ENCODE results near the gene RASD2. TPM values are rescaled to one million over a fixed set of nuclear protein-coding genes. Genes with fewer than 3 reads are reported as not detected.
A peak's percentile ranks its signal among the peaks of the same experiment; 100 is the strongest.

Gene RASD2
- total RNA-seq, 1 experiment from 2014 or later: 2.4 TPM

DNA sequence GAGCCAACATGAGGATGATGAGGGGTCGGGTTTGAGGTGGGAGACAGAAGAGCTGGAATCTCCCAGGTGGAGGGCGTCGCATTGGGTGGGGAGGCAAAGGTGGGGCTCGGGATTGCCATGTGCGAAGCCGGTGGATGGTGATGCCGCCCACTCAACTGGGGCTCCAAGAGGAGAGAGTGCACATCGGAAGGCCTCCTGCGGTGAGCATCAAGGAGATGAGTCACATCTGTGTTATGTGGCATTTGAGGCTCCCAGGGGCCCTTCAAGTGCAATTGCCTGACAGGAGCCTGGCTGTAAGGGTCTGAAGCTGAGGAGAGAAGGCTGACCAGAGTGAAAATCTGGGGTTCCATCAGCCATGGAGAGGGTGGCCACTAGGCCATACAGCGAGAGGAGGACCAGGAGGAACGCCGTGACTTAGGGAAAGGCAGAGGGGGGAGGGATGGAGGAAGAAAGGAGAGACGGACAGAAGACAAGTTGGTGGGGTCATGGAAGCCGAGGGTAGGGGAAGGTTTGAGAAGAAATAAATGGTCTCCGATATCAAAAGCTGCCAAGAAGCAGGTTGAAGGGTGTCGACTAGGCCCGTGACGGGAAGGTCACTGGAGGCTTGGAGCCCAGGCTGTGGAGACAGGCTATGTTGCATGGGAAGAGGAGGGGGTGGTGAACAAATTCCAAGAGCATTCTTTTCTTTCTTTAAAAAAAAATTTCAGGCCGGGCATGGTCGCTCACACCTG lies 21.3 kb downstream of the RASD2 start (continued):
- TF ChIP-seq, protein P1, sequence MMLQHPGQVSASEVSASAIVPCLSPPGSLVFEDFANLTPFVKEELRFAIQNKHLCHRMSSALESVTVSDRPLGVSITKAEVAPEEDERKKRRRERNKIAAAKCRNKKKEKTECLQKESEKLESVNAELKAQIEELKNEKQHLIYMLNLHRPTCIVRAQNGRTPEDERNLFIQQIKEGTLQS (IDR thresholded peaks at IDR 0.05): no peak
- TF ChIP-seq ZNF274 (IDR thresholded peaks at IDR 0.05; ENCODE audit: low read depth, low read length) (no peak), SRF (IDR thresholded peaks at IDR 0.05; ENCODE audit: low read depth) (no peak)

DNA sequence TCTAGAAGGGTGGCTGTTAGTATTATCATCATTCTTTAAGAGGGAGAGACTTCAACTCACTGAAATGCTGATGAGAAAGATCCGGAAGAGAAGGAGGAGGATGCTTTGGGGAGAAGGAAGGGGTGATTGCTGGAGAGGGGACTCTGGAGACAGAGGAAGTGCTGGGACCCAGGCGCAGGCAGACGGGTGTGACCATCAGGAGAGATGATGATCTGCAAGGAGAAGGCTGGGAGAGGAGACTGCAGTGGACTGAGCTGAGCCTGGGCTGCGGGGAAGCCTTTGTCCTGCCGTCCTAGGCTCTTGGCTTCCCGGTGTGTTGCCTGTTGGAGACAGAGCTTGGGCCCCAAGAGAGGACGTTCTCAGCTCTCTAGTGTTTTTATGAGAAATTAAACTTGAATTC lies 22.6 kb downstream of the RASD2 start:
- intact Hi-C loops (cut with micrococcal nuclease): no loop called here
- POLR2A ChIA-PET: no interaction called here
- H3K27ac ChIP-seq (ENCODE audit: low read depth, low read length): peak overlapping the region; percentile 89; the same call in 1 of the 2 replicates
- no peaks in the 10 kb centered on the region for H4K20me1 ChIP-seq (ENCODE audit: insufficient read depth)
- no peak overlapping the region for H3K4me3 ChIP-seq (replicated peaks in 1 of 2; ENCODE audit: low read depth in 1 of 2, low read length in 2 of 2)
- H2AFZ ChIP-seq (ENCODE audit: low read depth, low read length, poor library complexity, severe bottlenecking): no peak overlapping the region
- DNase-seq (ENCODE audit: low read depth, low spot score) (no peak), ATAC-seq (no peak)
- no TSS peak for BruUV-seq (replicated peaks)
- TF ChIP-seq CEBPB (IDR thresholded peaks at IDR 0.05; ENCODE audit: low read depth) (no peak), SRF (IDR thresholded peaks at IDR 0.05; ENCODE audit: low read depth) (no peak), EZH2phosphoT487 (IDR thresholded peaks at IDR 0.05; ENCODE audit: borderline replicate concordance) (no peak), RAD21 (IDR thresholded peaks at IDR 0.05; ENCODE audit: low read depth) (no peak), FOSL1 (IDR thresholded peaks at IDR 0.05; ENCODE audit: low read depth) (no peak), EZH2 (IDR thresholded peaks at IDR 0.05) (no peak), POLR2A (IDR thresholded peaks at IDR 0.05; ENCODE audit: borderline replicate concordance, extremely low read depth, insufficient read depth, insufficient read length) (no peak), SIN3A (IDR thresholded peaks at IDR 0.05; ENCODE audit: low read depth) (no peak), CBX3 (IDR thresholded peaks at IDR 0.05; ENCODE audit: low read depth) (no peak), POLR2AphosphoS5 (IDR thresholded peaks at IDR 0.05; ENCODE audit: low read depth, low read length) (no peak), SP1 (IDR thresholded peaks at IDR 0.05; ENCODE audit: low read depth) (no peak), ELF1 (IDR thresholded peaks at IDR 0.05; ENCODE audit: borderline replicate concordance, low read depth) (no peak), ZFX (IDR thresholded peaks at IDR 0.05) (no peak), YY1 (IDR thresholded peaks at IDR 0.05; ENCODE audit: extremely low read depth, insufficient replicate concordance, low read depth, low read length) (no peak), JUND (IDR thresholded peaks at IDR 0.05) (no peak), TCF7L2 (IDR thresholded peaks at IDR 0.05; ENCODE audit: borderline replicate concordance, extremely low read depth, insufficient read depth, insufficient read length) (no peak), ZNF274 (IDR thresholded peaks at IDR 0.05; ENCODE audit: low read depth, low read length) (no peak)
- TF ChIP-seq, protein P2, sequence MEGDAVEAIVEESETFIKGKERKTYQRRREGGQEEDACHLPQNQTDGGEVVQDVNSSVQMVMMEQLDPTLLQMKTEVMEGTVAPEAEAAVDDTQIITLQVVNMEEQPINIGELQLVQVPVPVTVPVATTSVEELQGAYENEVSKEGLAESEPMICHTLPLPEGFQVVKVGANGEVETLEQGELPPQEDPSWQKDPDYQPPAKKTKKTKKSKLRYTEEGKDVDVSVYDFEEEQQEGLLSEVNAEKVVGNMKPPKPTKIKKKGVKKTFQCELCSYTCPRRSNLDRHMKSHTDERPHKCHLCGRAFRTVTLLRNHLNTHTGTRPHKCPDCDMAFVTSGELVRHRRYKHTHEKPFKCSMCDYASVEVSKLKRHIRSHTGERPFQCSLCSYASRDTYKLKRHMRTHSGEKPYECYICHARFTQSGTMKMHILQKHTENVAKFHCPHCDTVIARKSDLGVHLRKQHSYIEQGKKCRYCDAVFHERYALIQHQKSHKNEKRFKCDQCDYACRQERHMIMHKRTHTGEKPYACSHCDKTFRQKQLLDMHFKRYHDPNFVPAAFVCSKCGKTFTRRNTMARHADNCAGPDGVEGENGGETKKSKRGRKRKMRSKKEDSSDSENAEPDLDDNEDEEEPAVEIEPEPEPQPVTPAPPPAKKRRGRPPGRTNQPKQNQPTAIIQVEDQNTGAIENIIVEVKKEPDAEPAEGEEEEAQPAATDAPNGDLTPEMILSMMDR (IDR thresholded peaks at IDR 0.05 in 2 of 3, conservative IDR thresholded peaks at IDR 0.05 in 1 of 3; ENCODE audit: borderline replicate concordance in 1 of 3, insufficient read depth in 1 of 3, low read depth in 2 of 3, low read length in 2 of 3): no peak
- TF ChIP-seq, protein P1 (IDR thresholded peaks at IDR 0.05): no peak
- TF ChIP-seq, protein P3, sequence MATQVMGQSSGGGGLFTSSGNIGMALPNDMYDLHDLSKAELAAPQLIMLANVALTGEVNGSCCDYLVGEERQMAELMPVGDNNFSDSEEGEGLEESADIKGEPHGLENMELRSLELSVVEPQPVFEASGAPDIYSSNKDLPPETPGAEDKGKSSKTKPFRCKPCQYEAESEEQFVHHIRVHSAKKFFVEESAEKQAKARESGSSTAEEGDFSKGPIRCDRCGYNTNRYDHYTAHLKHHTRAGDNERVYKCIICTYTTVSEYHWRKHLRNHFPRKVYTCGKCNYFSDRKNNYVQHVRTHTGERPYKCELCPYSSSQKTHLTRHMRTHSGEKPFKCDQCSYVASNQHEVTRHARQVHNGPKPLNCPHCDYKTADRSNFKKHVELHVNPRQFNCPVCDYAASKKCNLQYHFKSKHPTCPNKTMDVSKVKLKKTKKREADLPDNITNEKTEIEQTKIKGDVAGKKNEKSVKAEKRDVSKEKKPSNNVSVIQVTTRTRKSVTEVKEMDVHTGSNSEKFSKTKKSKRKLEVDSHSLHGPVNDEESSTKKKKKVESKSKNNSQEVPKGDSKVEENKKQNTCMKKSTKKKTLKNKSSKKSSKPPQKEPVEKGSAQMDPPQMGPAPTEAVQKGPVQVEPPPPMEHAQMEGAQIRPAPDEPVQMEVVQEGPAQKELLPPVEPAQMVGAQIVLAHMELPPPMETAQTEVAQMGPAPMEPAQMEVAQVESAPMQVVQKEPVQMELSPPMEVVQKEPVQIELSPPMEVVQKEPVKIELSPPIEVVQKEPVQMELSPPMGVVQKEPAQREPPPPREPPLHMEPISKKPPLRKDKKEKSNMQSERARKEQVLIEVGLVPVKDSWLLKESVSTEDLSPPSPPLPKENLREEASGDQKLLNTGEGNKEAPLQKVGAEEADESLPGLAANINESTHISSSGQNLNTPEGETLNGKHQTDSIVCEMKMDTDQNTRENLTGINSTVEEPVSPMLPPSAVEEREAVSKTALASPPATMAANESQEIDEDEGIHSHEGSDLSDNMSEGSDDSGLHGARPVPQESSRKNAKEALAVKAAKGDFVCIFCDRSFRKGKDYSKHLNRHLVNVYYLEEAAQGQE (IDR thresholded peaks at IDR 0.05; ENCODE audit: low read depth): no peak
- no peaks in the 10 kb centered on the region for H3K27me3 ChIP-seq (ENCODE audit: insufficient read depth, low read length)
- peak overlapping the region; percentile 0; the same call in 1 of the 2 replicates for H3K4me2 ChIP-seq (ENCODE audit: low read length)
- RAD21 ChIA-PET (ENCODE audit: low non-redundant PET in 1 of 2, low total read pairs in 2 of 2, uncharacterized antibody in 2 of 2, unreplicated experiment in 2 of 2): no interaction called here
- no peaks in the 10 kb centered on the region for H3K9me2 ChIP-seq (ENCODE audit: insufficient read depth)
- CTCF ChIA-PET: no interaction called here
- no peak overlapping the region for H3K9ac ChIP-seq (ENCODE audit: low read length)
- peaks cover 27 to 43% of the 10 kb centered on the region in 2 experiments for H3K4me1 ChIP-seq (ENCODE audit: control insufficient read depth in 1 of 2, insufficient read depth in 2 of 2, low read length in 2 of 2)
- H3K9me3 ChIP-seq (ENCODE audit: control insufficient read depth in 1 of 2, insufficient read depth in 1 of 2, low read depth in 1 of 2, low read length in 2 of 2): peaks cover 0 to 6% of the 10 kb centered on the region in 2 experiments; a peak in 1 of 4 replicates
- H3K36me3 ChIP-seq (ENCODE audit: control insufficient read depth in 1 of 2, insufficient read depth in 2 of 2, low read length in 2 of 2): no peaks in the 10 kb centered on the region
- H3K79me2 ChIP-seq (ENCODE audit: insufficient read depth, low read length): no peaks in the 10 kb centered on the region

Measured in HCT116 (cell line).